Neural crest cell (in vitro differentiated cells): ENCODE data around the gene HEPHL1. TPM values are rescaled to one million over a fixed set of nuclear protein-coding genes. Genes with fewer than 3 reads are reported as not detected.

Experiments used
- DNase-seq: peaks from one replicate; pipeline ENCODE4 v3.0.0; 2021; ENCODE audit warnings: low read depth, mixed read lengths, low spot score
- H3K27ac Mint-ChIP-seq: one replicate; pipeline ENCODE4 v1.8.0; 2021; ENCODE audit warnings: mild to moderate bottlenecking, mixed read lengths; ENCODE audit not compliant: unreplicated experiment
- H3K27me3 Mint-ChIP-seq: 2 replicates; pipeline ENCODE4 v1.8.0; 2021; ENCODE audit warnings: low read depth, mild to moderate bottlenecking, mixed read lengths
- H3K36me3 Mint-ChIP-seq: 2 replicates; pipeline ENCODE4 v1.8.0; 2021; ENCODE audit warnings: low read depth, mild to moderate bottlenecking, mixed read lengths
- H3K4me1 Mint-ChIP-seq: 2 replicates; pipeline ENCODE4 v1.8.0; 2021; ENCODE audit warnings: mixed read lengths
- H3K4me3 Mint-ChIP-seq: one replicate; pipeline ENCODE4 v1.8.0; 2021; ENCODE audit warnings: mild to moderate bottlenecking, mixed read lengths
- H3K9me3 Mint-ChIP-seq: 2 replicates; pipeline ENCODE4 v1.8.0; 2021; ENCODE audit warnings: mixed read lengths
- CTCF ChIP-seq: fragments of 200-600 bp; sonication (generic); conservative IDR thresholded peaks from 2 replicates; pipeline ENCODE4 v1.5.0; 2021; ENCODE audit warnings: antibody characterized with exemption, mild to moderate bottlenecking
- total RNA-seq: library from RNA; stranded (reverse); gene quantifications from 2 replicates; pipeline ENCODE4 v1.2.1, GENCODE V29; 2021

HEPHL1 gene
- total RNA-seq, 1 donor from 2014 or later, result not detected

DNA sequence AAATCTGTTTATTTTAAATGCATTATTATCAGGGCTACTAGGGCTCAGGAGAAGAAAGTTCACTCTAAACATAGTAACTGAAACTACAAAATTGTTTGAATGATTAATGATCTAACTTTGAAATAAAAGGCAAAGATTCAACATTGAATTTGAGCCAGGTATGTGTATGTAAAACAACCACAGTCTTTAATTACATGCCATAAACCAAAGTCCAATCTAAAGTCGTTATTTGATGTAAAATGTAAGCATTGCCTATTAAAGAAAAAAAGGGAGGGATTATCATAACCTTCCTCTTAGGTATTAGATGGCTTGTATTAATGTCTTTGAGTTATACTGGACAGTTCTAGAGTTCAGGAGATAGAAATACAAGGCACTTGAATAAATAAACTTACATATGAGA, 82.3 kb downstream of the HEPHL1 start:
- no peaks in the 10 kb centered on the region for H3K4me1 Mint-ChIP-seq

DNA sequence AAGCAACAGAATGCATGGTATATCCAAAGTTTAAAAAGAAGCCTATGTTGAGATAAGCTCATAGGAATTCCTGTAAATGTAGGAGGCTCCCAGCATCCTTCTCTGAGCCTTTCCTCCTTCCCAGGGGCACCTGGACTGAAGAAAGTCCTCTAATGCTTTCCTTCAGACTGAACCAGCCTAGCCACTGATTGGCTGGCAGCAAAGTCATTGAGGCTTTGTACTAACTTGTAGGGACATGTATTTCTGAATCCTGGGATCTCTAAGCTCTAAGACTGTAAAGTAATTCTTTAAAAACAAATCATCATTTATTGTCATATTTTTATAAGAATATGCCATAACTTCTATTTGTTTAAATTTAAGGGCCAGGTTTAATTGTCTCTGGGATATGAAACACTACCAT, 83.6 kb downstream of the HEPHL1 start:
- no peaks in the 10 kb centered on the region for H3K27me3 Mint-ChIP-seq
- no peak overlapping the region for H3K27ac Mint-ChIP-seq
- no peaks in the 10 kb centered on the region for H3K36me3 Mint-ChIP-seq
- no peaks in the 10 kb centered on the region for H3K4me1 Mint-ChIP-seq
- H3K9me3 Mint-ChIP-seq, result peaks cover 8% of the 10 kb centered on the region
- DNase-seq, result no peak
- H3K4me3 Mint-ChIP-seq, result no peak overlapping the region
- TF ChIP-seq CTCF, result no peak

More for the DNA sequence above, 82.3 kb downstream of the HEPHL1 start:
- Mint-ChIP-seq H3K9me3 (peaks cover 8% of the 10 kb centered on the region), H3K36me3 (peaks cover 3% of the 10 kb centered on the region), H3K27ac (no peak overlapping the region), H3K27me3 (no peaks in the 10 kb centered on the region), H3K4me3 (no peak overlapping the region)
- no peak for TF ChIP-seq CTCF
- DNase-seq, result no peak

DNA sequence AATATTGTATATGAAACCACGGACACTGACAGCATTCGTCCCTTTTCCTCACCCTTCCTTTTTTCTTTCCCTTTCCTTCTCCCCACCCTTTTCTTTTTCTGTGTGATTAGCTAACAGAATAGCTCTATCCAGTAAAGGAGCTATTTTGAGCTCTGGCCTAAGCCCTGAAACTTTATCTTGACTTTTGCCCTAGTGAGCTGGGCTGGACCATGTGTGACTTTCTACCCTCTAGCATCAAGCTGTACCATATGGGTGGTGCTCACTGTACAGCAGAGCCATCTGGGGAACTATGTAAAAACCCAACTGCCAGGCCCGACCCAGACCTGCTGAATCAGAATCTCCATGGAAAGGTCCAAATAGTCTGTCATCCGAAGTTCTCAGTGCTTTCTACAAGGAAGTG, 85.6 kb downstream of the HEPHL1 start:
- Mint-ChIP-seq H3K4me1 (no peaks in the 10 kb centered on the region), H3K4me3 (no peak overlapping the region), H3K36me3 (no peaks in the 10 kb centered on the region), H3K9me3 (peaks cover 8% of the 10 kb centered on the region), H3K27me3 (peaks cover 3% of the 10 kb centered on the region), H3K27ac (no peak overlapping the region)
- TF ChIP-seq CTCF, result no peak
- DNase-seq, result no peak

GRCh38 chr11:94107363-94107762, 86.2 kb downstream of the HEPHL1 start:
- peaks cover 3% of the 10 kb centered on the region for H3K27me3 Mint-ChIP-seq
- no peak overlapping the region for H3K27ac Mint-ChIP-seq
- H3K36me3 Mint-ChIP-seq, result no peaks in the 10 kb centered on the region
- H3K9me3 Mint-ChIP-seq, result peaks cover 8% of the 10 kb centered on the region
- TF ChIP-seq CTCF, result no peak
- no peak for DNase-seq
- no peaks in the 10 kb centered on the region for H3K4me1 Mint-ChIP-seq
- H3K4me3 Mint-ChIP-seq, result no peak overlapping the region

- no peaks in the 10 kb centered on the region for H3K36me3 Mint-ChIP-seq
- no peaks in the 10 kb centered on the region for H3K4me1 Mint-ChIP-seq
- no peak overlapping the region for H3K4me3 Mint-ChIP-seq
- peaks cover 3% of the 10 kb centered on the region for H3K9me3 Mint-ChIP-seq
- no peak for DNase-seq
- H3K27me3 Mint-ChIP-seq, result peaks cover 5% of the 10 kb centered on the region
- no peak for TF ChIP-seq CTCF
- H3K27ac Mint-ChIP-seq, result no peak overlapping the region
These were observed 90.1 kb downstream of the HEPHL1 start for GRCh38 chr11:94111241-94111640.

- Mint-ChIP-seq H3K4me3 (no peak overlapping the region), H3K4me1 (no peaks in the 10 kb centered on the region), H3K27ac (no peak overlapping the region), H3K9me3 (peaks cover 1% of the 10 kb centered on the region), H3K36me3 (no peaks in the 10 kb centered on the region), H3K27me3 (peaks cover 5% of the 10 kb centered on the region)
- TF ChIP-seq CTCF, result no peak
- DNase-seq, result no peak
These were observed 90.5 kb downstream of the HEPHL1 start for GRCh38 chr11:94111660-94112059.
